ENCODE data around the gene WDR33. TPM values are rescaled to one million over a fixed set of nuclear protein-coding genes. Genes with fewer than 3 reads are reported as not detected.

The WDR33 gene
- total RNA-seq, 6 experiments from 2014 or later = 15.6 to 38.3 (median 28.0) TPM

DNA sequence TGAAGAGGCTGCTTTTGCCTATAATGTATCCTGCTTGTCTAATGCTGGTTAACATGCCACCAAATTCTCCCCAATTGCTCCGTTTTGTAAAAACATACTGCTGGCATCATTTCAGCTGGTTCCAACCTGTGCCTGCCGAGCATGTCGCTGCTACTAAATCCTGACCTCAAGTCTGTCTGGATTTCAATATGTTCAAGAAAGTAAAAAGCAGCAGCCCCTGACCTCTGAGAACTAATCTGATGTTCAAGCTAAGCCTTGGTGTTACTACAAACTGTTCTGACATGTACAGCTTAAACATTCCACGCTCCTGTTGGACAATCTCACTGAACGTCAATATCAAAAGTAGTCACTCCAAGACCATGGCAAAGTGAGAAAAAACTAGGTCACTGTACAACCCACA lies 63.4 kb downstream of the WDR33 start:
- 85% methylated on average over 3 of the region's 5 CpGs for WGBS (ENCODE audit: insufficient coverage, low coverage, low lambda C conversion rate, missing lambda C conversion rate)
- Histone ChIP-seq H3K27me3 (no peaks in the 10 kb centered on the region), H3K4me1 (no peaks in the 10 kb centered on the region), H3K4me3 (no peak overlapping the region), H3K36me3 (peaks cover 0 to 5% (median 0%) of the 10 kb centered on the region in 4 donors), H3K27ac (no peak overlapping the region), H3K9me3 (no peaks in the 10 kb centered on the region)
- no peak for TF ChIP-seq POLR2A (IDR thresholded peaks at IDR 0.05)
- no peak for TF ChIP-seq CTCF (IDR thresholded peaks at IDR 0.05)
- DNase-seq (no peak), ATAC-seq (no peak)
- intact Hi-C loops (cut with DNase I) = no loop called here

- whole genome bisulfite sequencing (ENCODE audit: insufficient coverage, low coverage, low lambda C conversion rate, missing lambda C conversion rate) = 81% methylated on average over 3 of the region's 3 CpGs
- intact Hi-C loops (cut with DNase I) = no loop called here
- Histone ChIP-seq H3K27me3 (no peaks in the 10 kb centered on the region), H3K4me3 (no peak overlapping the region), H3K4me1 (peaks cover 0 to 5% (median 2%) of the 10 kb centered on the region in 4 donors), H3K9me3 (no peaks in the 10 kb centered on the region), H3K27ac (no peak overlapping the region), H3K36me3 (peaks cover 0 to 5% (median 0%) of the 10 kb centered on the region in 4 donors)
- TF ChIP-seq CTCF (IDR thresholded peaks at IDR 0.05) (peak in 1 of 4 donors; percentile 4), POLR2A (IDR thresholded peaks at IDR 0.05) (no peak)
- no peak for ATAC-seq
- DNase-seq = no peak
These were observed 67.4 kb downstream of the WDR33 start for GRCh38 chr2:127743477-127744026.

DNA sequence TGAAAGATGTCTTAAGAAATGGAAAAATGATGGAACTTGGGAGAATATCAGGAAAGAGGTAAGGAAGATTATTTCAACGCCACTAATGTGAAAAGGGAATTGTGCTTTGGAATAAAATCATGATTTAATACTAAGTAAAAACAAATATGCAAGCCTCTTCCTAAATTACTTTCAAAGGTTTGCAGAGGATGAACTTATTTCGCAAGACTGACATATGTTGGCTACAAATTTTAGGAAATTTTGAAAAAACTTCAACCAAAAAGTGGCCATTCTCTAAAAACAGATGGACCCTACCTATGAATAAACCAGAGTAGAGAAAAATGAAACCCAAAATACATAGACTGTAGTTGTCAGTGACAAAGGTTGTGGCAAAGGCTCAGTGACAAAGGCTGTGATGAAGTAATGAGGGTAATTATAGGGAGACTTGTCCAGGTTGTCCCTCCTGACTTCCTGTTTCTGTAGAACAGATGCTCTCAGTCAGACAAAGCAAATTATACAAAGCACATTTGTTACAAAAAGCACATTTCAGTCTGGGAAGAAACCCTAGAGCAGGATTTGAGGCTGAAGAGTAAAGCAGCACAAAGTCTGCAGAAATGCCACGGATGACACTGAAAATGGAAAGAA lies 70.2 kb downstream of the WDR33 start:
- ATAC-seq = peak in 2 of 4 donors; percentile 13 to 56
- no peaks in the 10 kb centered on the region for H3K9me3 ChIP-seq
- WGBS (ENCODE audit: insufficient coverage, low coverage, low lambda C conversion rate, missing lambda C conversion rate) = 89% methylated on average over 3 of the region's 3 CpGs
- no peaks in the 10 kb centered on the region for H3K36me3 ChIP-seq
- intact Hi-C loops (cut with DNase I) = no loop called here
- peaks cover 0 to 29% (median 10%) of the 10 kb centered on the region in 4 donors for H3K4me1 ChIP-seq
- TF ChIP-seq CTCF (IDR thresholded peaks at IDR 0.05) (no peak), POLR2A (IDR thresholded peaks at IDR 0.05) (no peak)
- DNase-seq = no peak
- no peak overlapping the region for H3K27ac ChIP-seq
- H3K4me3 ChIP-seq = no peak overlapping the region
- H3K27me3 ChIP-seq = no peaks in the 10 kb centered on the region

- peak overlapping the region in 1 of 3 donors; percentile 5 for H3K27ac ChIP-seq
- no peaks in the 10 kb centered on the region for H3K36me3 ChIP-seq
- no peaks in the 10 kb centered on the region for H3K9me3 ChIP-seq
- H3K27me3 ChIP-seq = no peaks in the 10 kb centered on the region
- DNase-seq (no peak), ATAC-seq (no peak)
- 86% methylated on average over 1 of the region's 1 CpG for WGBS (ENCODE audit: insufficient coverage, low coverage, low lambda C conversion rate, missing lambda C conversion rate)
- H3K4me3 ChIP-seq = no peak overlapping the region
- TF ChIP-seq POLR2A (IDR thresholded peaks at IDR 0.05) (no peak), CTCF (IDR thresholded peaks at IDR 0.05) (no peak)
- intact Hi-C loops (cut with DNase I) = no loop called here
- peaks cover 0 to 36% (median 12%) of the 10 kb centered on the region in 4 donors for H3K4me1 ChIP-seq
These were observed 71.2 kb downstream of the WDR33 start for GRCh38 chr2:127739800-127740199.

Data from right lobe of liver (tissue), 6 donors.